SK-N-MC (cell line): ENCODE data around the gene COQ8A.

Experiments
- EZH2 ChIP-seq: fragments of 200-600 bp; sonication (generic); IDR thresholded peaks from one replicate; pipeline ENCODE4 v1.6.1; 2017; ENCODE audit warnings: antibody characterized with exemption
- POLR2AphosphoS5 ChIP-seq: IDR thresholded peaks from 2 replicates; pipeline ENCODE4 v1.6.1; 2012; ENCODE audit warnings: mild to moderate bottlenecking, low read depth, low read length, borderline replicate concordance

- TF ChIP-seq POLR2AphosphoS5 (no peak), EZH2 (no peak)
Observed at GRCh38 chr1:226989085-226989920, 49.2 kb downstream of the COQ8A start.
